Vagina (tissue), 2 donors: ENCODE measurements around the gene IPO4. TPM values are rescaled to one million over a fixed set of nuclear protein-coding genes. Genes with fewer than 3 reads are reported as not detected.

ENCODE experiments used
- DNase-seq, 2 donors: peaks; one replicate each; pipeline ENCODE4 v3.0.0-alpha.2; 2017; ENCODE audit errors: extremely low spot score in 2 of 2
- H3K27ac ChIP-seq: fragments of 200-600 bp; sonication (generic); one replicate; pipeline ENCODE4 v1.5.1; 2019
- H3K27me3 ChIP-seq: fragments of 200-600 bp; sonication (generic); one replicate; pipeline ENCODE4 v1.5.1; 2019
- H3K36me3 ChIP-seq, 2 donors: fragments of 200-600 bp; sonication (generic); one replicate each; pipeline ENCODE4 v1.5.1; 2017 to 2019
- H3K4me1 ChIP-seq: fragments of 200-600 bp; sonication (generic); one replicate; pipeline ENCODE4 v1.5.1; 2019
- H3K4me3 ChIP-seq, 2 donors: fragments of 200-600 bp; sonication (generic); 1 replicate in 1 of 2; 2 replicates in 1 of 2; pipeline ENCODE4 v1.5.1; 2016 to 2019
- H3K9me3 ChIP-seq: fragments of 200-600 bp; sonication (generic); one replicate; pipeline ENCODE4 v1.5.1; 2019
- POLR2A ChIP-seq, 2 donors: fragments of 450-650 bp; IDR thresholded peaks; one replicate each; pipeline ENCODE4 v1.6.1; 2017; ENCODE audit warnings: antibody characterized with exemption in 2 of 2, mild to moderate bottlenecking in 2 of 2, moderate library complexity in 2 of 2
- POLR2AphosphoS5 ChIP-seq, 2 donors: sonication (generic); formaldehyde crosslinking; IDR thresholded peaks; one replicate each; pipeline ENCODE4 v1.9.0; 2017; ENCODE audit warnings: antibody characterized with exemption in 2 of 2, mild to moderate bottlenecking in 2 of 2, low read depth in 1 of 2; ENCODE audit not compliant: insufficient read depth in 1 of 2
- intact Hi-C: fragments of 100-400 bp; cut with DNase I; formaldehyde crosslinking; loops from one replicate; pipeline ENCODE4 v1.15.1; 2023
- total RNA-seq: library from RNA; depleted of rRNA; stranded (reverse); fragments of >200 nt; gene quantifications from one replicate; pipeline ENCODE4 v1.2.3, GENCODE V29; 2016
- TF ChIP-seq, protein P1 (sequence below), 3 experiments: fragments of 450-650 bp in 2 of 3; fragments of 200-600 bp in 1 of 3; sonication (generic) in 1 of 3; IDR thresholded peaks; one replicate each; pipeline ENCODE4 v1.5.1; 2017 to 2019; ENCODE audit warnings: antibody characterized with exemption in 3 of 3, mild to moderate bottlenecking in 2 of 3, moderate library complexity in 2 of 3

The IPO4 gene
- total RNA-seq, 1 donor from 2014 or later: 28.5 TPM

DNA sequence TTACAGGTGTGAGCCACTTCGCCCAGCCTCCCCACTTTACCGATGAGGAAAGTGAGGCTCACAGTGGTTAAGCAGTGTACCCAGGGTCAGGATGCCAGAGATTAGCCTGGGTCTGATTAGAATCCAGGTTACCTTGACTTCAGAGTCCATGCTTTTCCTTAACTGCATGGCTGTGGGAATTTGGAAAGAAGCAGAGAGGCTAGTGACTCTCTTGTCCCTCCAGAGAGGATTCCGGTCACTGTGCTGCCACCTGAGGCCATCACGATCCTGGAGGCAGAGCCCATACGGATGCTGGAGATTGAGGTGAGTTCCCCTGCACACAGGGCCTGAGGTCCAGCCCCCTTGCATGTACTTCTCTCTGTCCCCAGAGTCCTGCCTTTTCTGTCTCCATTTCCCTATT is 12.0 kb downstream of the IPO4 start:
- DNase-seq: no peak
- intact Hi-C loops: no loop called here
- peaks cover 0 to 4% of the 10 kb centered on the region in 2 donors for H3K36me3 ChIP-seq

GRCh38 chr14:24172871-24173281 is 15.7 kb downstream of the IPO4 start:
- no peak for DNase-seq
- Histone ChIP-seq H3K9me3 (no peaks in the 10 kb centered on the region), H3K27ac (no peak overlapping the region), H3K4me1 (peaks cover 15% of the 10 kb centered on the region), H3K4me3 (peak overlapping the region in 1 of 2 donors; percentile 41), H3K27me3 (no peaks in the 10 kb centered on the region), H3K36me3 (no peaks in the 10 kb centered on the region)
- TF ChIP-seq, protein P1, sequence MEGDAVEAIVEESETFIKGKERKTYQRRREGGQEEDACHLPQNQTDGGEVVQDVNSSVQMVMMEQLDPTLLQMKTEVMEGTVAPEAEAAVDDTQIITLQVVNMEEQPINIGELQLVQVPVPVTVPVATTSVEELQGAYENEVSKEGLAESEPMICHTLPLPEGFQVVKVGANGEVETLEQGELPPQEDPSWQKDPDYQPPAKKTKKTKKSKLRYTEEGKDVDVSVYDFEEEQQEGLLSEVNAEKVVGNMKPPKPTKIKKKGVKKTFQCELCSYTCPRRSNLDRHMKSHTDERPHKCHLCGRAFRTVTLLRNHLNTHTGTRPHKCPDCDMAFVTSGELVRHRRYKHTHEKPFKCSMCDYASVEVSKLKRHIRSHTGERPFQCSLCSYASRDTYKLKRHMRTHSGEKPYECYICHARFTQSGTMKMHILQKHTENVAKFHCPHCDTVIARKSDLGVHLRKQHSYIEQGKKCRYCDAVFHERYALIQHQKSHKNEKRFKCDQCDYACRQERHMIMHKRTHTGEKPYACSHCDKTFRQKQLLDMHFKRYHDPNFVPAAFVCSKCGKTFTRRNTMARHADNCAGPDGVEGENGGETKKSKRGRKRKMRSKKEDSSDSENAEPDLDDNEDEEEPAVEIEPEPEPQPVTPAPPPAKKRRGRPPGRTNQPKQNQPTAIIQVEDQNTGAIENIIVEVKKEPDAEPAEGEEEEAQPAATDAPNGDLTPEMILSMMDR (IDR thresholded peaks at IDR 0.05): no peak
- TF ChIP-seq POLR2A (IDR thresholded peaks at IDR 0.05): no peak
- intact Hi-C loops: no loop called here

More for the DNA sequence above, 12.0 kb downstream of the IPO4 start:
- no peak for TF ChIP-seq POLR2AphosphoS5 (IDR thresholded peaks at IDR 0.05; ENCODE audit: insufficient read depth in 1 of 2, low read depth in 1 of 2)
- H3K9me3 ChIP-seq: no peaks in the 10 kb centered on the region
- H3K27me3 ChIP-seq: no peaks in the 10 kb centered on the region
- H3K4me1 ChIP-seq: peaks cover 23% of the 10 kb centered on the region
- H3K27ac ChIP-seq: no peak overlapping the region
- no peak overlapping the region for H3K4me3 ChIP-seq

- TF ChIP-seq, protein P1 (IDR thresholded peaks at IDR 0.05): no peak
- no peak for TF ChIP-seq POLR2AphosphoS5 (IDR thresholded peaks at IDR 0.05; ENCODE audit: insufficient read depth in 1 of 2, low read depth in 1 of 2)
- TF ChIP-seq POLR2A (IDR thresholded peaks at IDR 0.05): no peak
- H3K36me3 ChIP-seq: peaks cover 0 to 3% of the 10 kb centered on the region in 2 donors
- H3K27me3 ChIP-seq: no peaks in the 10 kb centered on the region
- H3K4me1 ChIP-seq: peaks cover 15% of the 10 kb centered on the region
- H3K27ac ChIP-seq: no peak overlapping the region
- intact Hi-C loops: no loop called here
- no peaks in the 10 kb centered on the region for H3K9me3 ChIP-seq
- no peak for DNase-seq
- H3K4me3 ChIP-seq: peak overlapping the region; percentile 31 to 41
Measured at GRCh38 chr14:24172261-24172860, 16.3 kb downstream of the IPO4 start.

DNA sequence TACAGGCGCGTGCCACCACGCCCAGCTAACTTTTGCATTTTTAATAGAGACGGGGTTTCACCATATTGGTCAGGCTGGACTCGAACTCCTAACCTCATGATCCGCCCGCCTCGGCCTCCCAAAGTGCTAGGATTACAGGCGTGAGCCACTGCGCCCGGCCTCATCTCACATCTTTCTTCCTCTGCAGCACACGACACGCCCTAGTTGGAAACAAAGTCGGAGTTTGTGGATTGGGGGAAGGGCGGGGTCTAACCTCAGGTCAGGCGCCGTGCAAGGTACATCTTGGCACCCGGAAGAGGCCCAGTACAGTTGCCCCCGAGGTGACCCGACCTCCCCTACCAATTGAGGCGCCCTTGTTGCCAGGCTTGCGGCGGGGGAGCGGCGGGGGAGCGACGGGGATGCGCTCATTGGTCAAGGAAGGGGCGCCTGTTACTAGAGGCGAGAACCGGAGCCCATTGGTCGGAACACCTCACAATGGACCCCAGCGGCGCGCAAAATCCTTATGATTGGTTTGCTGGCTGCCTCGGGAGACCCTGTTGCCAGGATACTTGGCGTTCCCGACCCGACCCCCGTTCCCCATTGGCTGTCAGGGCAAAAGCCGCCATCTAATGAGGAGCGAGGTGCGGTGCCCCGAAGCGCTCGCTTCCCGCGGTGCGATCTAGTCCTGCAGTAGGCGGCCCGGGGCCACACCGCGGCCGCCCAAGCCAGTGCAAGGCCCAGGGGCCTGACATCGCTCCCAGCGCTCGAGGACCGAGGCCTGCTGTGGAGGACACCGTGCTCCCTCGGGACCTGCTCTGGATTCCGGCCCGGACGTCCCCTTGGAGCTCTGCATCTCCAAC is 17.0 kb downstream of the IPO4 start, which contains the start of gene REC8:
TSS of gene REC8 (plus strand) at position 659 of the 839 bp plus-strand sequence. CDS start 473 bp downstream, outside the sequence.
- H3K36me3 ChIP-seq: peaks cover 0 to 11% of the 10 kb centered on the region in 2 donors

GRCh38 chr14:24167469-24168114 is 21.0 kb downstream of the IPO4 start:
- H3K4me1 ChIP-seq: peaks cover 37% of the 10 kb centered on the region
- no peak overlapping the region for H3K27ac ChIP-seq
- TF ChIP-seq POLR2A (IDR thresholded peaks at IDR 0.05): no peak
- TF ChIP-seq POLR2AphosphoS5 (IDR thresholded peaks at IDR 0.05; ENCODE audit: insufficient read depth in 1 of 2, low read depth in 1 of 2): no peak
- TF ChIP-seq, protein P1 (IDR thresholded peaks at IDR 0.05): no peak
- intact Hi-C loops: no loop called here
- no peak for DNase-seq
- no peaks in the 10 kb centered on the region for H3K9me3 ChIP-seq
- peaks cover 0 to 51% of the 10 kb centered on the region in 2 donors for H3K36me3 ChIP-seq
- no peaks in the 10 kb centered on the region for H3K27me3 ChIP-seq
- H3K4me3 ChIP-seq: no peak overlapping the region

More for the DNA sequence above, 17.0 kb downstream of the IPO4 start, which contains the start of gene REC8:
- H3K4me3 ChIP-seq: peak within 1 kb of the TSS; percentile 31 to 41
- H3K27ac ChIP-seq: no peak within 1 kb of the TSS
- H3K27me3 ChIP-seq: no peaks in the 10 kb centered on the region
- intact Hi-C loops: no loop called here
- no peak for TF ChIP-seq POLR2A (IDR thresholded peaks at IDR 0.05)
- TF ChIP-seq, protein P1 (IDR thresholded peaks at IDR 0.05): no peak
- peak in 1 of 2 donors; percentile 19 for TF ChIP-seq POLR2AphosphoS5 (IDR thresholded peaks at IDR 0.05; ENCODE audit: insufficient read depth in 1 of 2, low read depth in 1 of 2)
- H3K4me1 ChIP-seq: peaks cover 15% of the 10 kb centered on the region
- H3K9me3 ChIP-seq: no peaks in the 10 kb centered on the region
- no peak for DNase-seq
